HepG2 (cell line): Measurements from ENCODE around the gene ASH1L. TPM values are rescaled to one million over a fixed set of nuclear protein-coding genes. Genes with fewer than 3 reads are reported as not detected.

Experiments used
- FOXP4 ChIP-seq: sonication (generic); formaldehyde crosslinking; IDR thresholded peaks from 2 replicates; pipeline ENCODE4 v1.4.0; 2020; ENCODE audit warnings: missing genetic modification reagents
- HIC2 ChIP-seq: sonication (generic); formaldehyde crosslinking; IDR thresholded peaks from 2 replicates; pipeline ENCODE4 v1.9.0; 2022; ENCODE audit warnings: low read depth, missing genetic modification reagents
- JUND ChIP-seq: sonication (generic); formaldehyde crosslinking; IDR thresholded peaks from 2 replicates; pipeline ENCODE4 v1.8.0; 2022; ENCODE audit warnings: mild to moderate bottlenecking, missing genetic modification reagents
- MNT ChIP-seq: fragments of 450-650 bp; IDR thresholded peaks from 2 replicates; pipeline ENCODE4 v1.6.1; 2016
- NCOR1 ChIP-seq: fragments of 200-600 bp; sonication (generic); IDR thresholded peaks from 2 replicates; pipeline ENCODE4 v1.7.0; 2017; ENCODE audit warnings: antibody characterized with exemption, low read length, borderline replicate concordance
- NR2F1 ChIP-seq, 2 experiments: fragments of 450-650 bp in 1 of 2; formaldehyde crosslinking in 1 of 2; IDR thresholded peaks; 2 replicates each; pipeline versions ENCODE4 v1.5.0 to v1.6.1; 2016 to 2020; ENCODE audit warnings: mild to moderate bottlenecking in 1 of 2, missing compliant biosample characterization in 1 of 2, missing genetic modification reagents in 1 of 2, moderate library complexity in 1 of 2
- PLRG1 ChIP-seq: fragments of 450-650 bp; conservative IDR thresholded peaks from 2 replicates; pipeline ENCODE4 v1.6.1; 2016
- POLR2A ChIP-seq, 2 experiments: IDR thresholded peaks; 2 replicates each; pipeline ENCODE4 v1.6.1; 2011; ENCODE audit warnings: low read depth in 2 of 2, low read length in 2 of 2, mild to moderate bottlenecking in 1 of 2, moderate library complexity in 1 of 2; ENCODE audit not compliant: insufficient read depth in 1 of 2
- SALL2 ChIP-seq: sonication (generic); formaldehyde crosslinking; IDR thresholded peaks from 2 replicates; pipeline ENCODE4 v1.8.1; 2023; ENCODE audit warnings: mild to moderate bottlenecking, missing genetic modification reagents, inconsistent platforms
- SCMH1 ChIP-seq: sonication (generic); formaldehyde crosslinking; IDR thresholded peaks from 2 replicates; pipeline ENCODE4 v1.9.0; 2021; ENCODE audit warnings: missing genetic modification reagents, mild to moderate bottlenecking, borderline replicate concordance
- SMC3 ChIP-seq: IDR thresholded peaks from 2 replicates; pipeline ENCODE4 v1.6.1; 2011; ENCODE audit warnings: low read length, improper control_type of control experiment
- YY1 ChIP-seq: IDR thresholded peaks from 2 replicates; pipeline ENCODE4 v1.6.1; 2011; ENCODE audit warnings: low read length, low read depth, moderate library complexity, mild to moderate bottlenecking; ENCODE audit not compliant: insufficient read depth, insufficient replicate concordance
- ZKSCAN5 ChIP-seq: sonication (generic); formaldehyde crosslinking; IDR thresholded peaks from 2 replicates; pipeline ENCODE4 v1.5.1; 2020; ENCODE audit warnings: mild to moderate bottlenecking, missing genetic modification reagents
- ZMAT3 ChIP-seq: sonication (generic); formaldehyde crosslinking; conservative IDR thresholded peaks from 2 replicates; pipeline ENCODE4 v1.7.0; 2021; ENCODE audit warnings: missing genetic modification reagents
- ZNF253 ChIP-seq: sonication (generic); formaldehyde crosslinking; IDR thresholded peaks from 2 replicates; pipeline ENCODE4 v1.8.0; 2022; ENCODE audit warnings: mild to moderate bottlenecking, missing genetic modification reagents, borderline replicate concordance
- ZNF564 ChIP-seq: sonication (generic); formaldehyde crosslinking; IDR thresholded peaks from 2 replicates; pipeline ENCODE4 v1.8.1; 2023; ENCODE audit warnings: mild to moderate bottlenecking, missing genetic modification reagents
- ZNF652 ChIP-seq: IDR thresholded peaks from 2 replicates; pipeline ENCODE4 v1.6.1; 2016; ENCODE audit warnings: low read depth, borderline replicate concordance
- ZNF780A ChIP-seq: sonication (generic); formaldehyde crosslinking; IDR thresholded peaks from 2 replicates; pipeline ENCODE4 v1.8.0; 2022; ENCODE audit warnings: mild to moderate bottlenecking, missing genetic modification reagents, moderate library complexity
- ZNF782 ChIP-seq: sonication (generic); formaldehyde crosslinking; IDR thresholded peaks from 2 replicates; pipeline ENCODE4 v1.4.0; 2020; ENCODE audit warnings: missing genetic modification reagents, mild to moderate bottlenecking, borderline replicate concordance
- ZNF800 ChIP-seq: sonication (generic); formaldehyde crosslinking; IDR thresholded peaks from 2 replicates; pipeline ENCODE4 v1.4.0; 2020; ENCODE audit warnings: missing genetic modification reagents
- ZNF841 ChIP-seq: sonication (generic); formaldehyde crosslinking; IDR thresholded peaks from 2 replicates; pipeline ENCODE4 v1.8.1; 2023; ENCODE audit warnings: missing genetic modification reagents, borderline replicate concordance
- polyA plus RNA-seq, 8 experiments: library from polyadenylated mRNA; depleted of rRNA in 3 of 8; stranded (reverse) in 7 of 8; unstranded in 1 of 8; fragments of >200 nt; fragmentation: Illumina TruSeq in 4 of 8; extraction: Trizol in 4 of 8; gene quantifications; 2 replicates each; pipeline versions ENCODE4 v1.2.1 to v1.2.3, GENCODE V29; 2011 to 2016; ENCODE audit warnings: low read depth in 4 of 8, missing spikeins in 1 of 8, mixed read lengths in 1 of 8; ENCODE audit not compliant: insufficient read depth in 1 of 8
- total RNA-seq, 5 experiments: library from RNA; depleted of rRNA; stranded (reverse); fragments of >200 nt; fragmentation: Illumina TruSeq; extraction: Trizol; gene quantifications; 2 replicates each; pipeline ENCODE4 v1.2.3, GENCODE V29; 2016; ENCODE audit warnings: low read depth in 1 of 5
- TF ChIP-seq, protein P1 (sequence below): sonication (generic); formaldehyde crosslinking; IDR thresholded peaks from 2 replicates; pipeline ENCODE4 v1.5.0; 2020; ENCODE audit warnings: mild to moderate bottlenecking, missing genetic modification reagents

Gene ASH1L
- total and polyA plus RNA-seq, 2 of the 13 experiments (the other 11 are each of a cell fraction or from before 2014, with no cell fraction given), result 10.2 to 15.3 TPM

DNA sequence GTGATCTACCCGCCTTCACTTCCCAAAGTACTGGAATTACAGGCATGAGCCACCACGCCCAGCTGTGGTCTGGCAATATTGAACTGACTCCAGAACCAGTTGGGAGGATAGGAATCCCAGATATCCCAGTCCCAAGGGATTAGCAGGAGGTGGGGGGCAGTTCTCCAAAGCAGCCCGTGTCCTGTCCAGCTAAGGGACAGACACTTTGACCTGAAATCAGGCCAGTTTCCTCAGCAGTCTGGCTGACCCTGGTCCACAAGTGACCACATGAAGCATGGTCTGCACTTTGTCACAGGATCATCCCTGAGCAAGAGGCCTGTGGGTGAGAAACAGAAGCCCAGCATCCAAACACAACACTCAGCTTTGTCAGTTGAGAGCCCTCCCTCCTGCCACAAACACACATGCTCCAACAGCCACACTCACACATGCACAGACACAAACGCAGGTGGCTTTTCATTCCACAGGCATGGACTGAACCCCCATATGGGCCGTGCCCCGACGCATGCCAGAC, 256.7 kb downstream of the ASH1L start (continued):
- TF ChIP-seq FOXP4 (no peak), POLR2A (IDR thresholded peaks at IDR 0.05; ENCODE audit: insufficient read depth in 1 of 2, low read depth in 2 of 2, low read length in 2 of 2) (peak in 1 of 2 experiments; percentile 43; a peak in 1 of 4 replicates), ZKSCAN5 (CRISPR knock-in tag) (no peak), SALL2 (CRISPR knock-in tag) (no peak), PLRG1 (no peak), ZNF782 (CRISPR knock-in tag) (no peak), ZNF780A (no peak), SMC3 (no peak), ZNF652 (CRISPR knock-in tag) (no peak), YY1 (no peak), ZNF253 (CRISPR knock-in tag) (no peak), MNT (peak; percentile 63; the same call in 1 of the 2 replicates), HIC2 (CRISPR knock-in tag) (no peak), JUND (CRISPR knock-in tag) (no peak), ZNF564 (no peak), ZNF800 (CRISPR knock-in tag) (no peak), ZNF841 (CRISPR knock-in tag) (no peak), NCOR1 (no peak), ZMAT3 (CRISPR knock-in tag) (no peak), SCMH1 (CRISPR knock-in tag) (no peak), NR2F1 (CRISPR knock-in tag; IDR thresholded peaks at IDR 0.05) (no peak)
- TF ChIP-seq, protein P1, sequence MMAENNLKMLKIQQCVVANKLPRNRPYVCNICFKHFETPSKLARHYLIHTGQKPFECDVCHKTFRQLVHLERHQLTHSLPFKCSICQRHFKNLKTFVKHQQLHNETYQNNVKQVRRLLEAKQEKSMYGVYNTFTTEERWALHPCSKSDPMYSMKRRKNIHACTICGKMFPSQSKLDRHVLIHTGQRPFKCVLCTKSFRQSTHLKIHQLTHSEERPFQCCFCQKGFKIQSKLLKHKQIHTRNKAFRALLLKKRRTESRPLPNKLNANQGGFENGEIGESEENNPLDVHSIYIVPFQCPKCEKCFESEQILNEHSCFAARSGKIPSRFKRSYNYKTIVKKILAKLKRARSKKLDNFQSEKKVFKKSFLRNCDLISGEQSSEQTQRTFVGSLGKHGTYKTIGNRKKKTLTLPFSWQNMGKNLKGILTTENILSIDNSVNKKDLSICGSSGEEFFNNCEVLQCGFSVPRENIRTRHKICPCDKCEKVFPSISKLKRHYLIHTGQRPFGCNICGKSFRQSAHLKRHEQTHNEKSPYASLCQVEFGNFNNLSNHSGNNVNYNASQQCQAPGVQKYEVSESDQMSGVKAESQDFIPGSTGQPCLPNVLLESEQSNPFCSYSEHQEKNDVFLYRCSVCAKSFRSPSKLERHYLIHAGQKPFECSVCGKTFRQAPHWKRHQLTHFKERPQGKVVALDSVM (CRISPR knock-in tag), result no peak
